CD4-positive, alpha-beta T cell treated with Interleukin-12 subunit alpha and Interleukin-12 subunit beta, for 1 hour (primary cell): ENCODE results near the gene ERFE.

Source experiments
- DNase-seq: peaks from one replicate; pipeline ENCODE4 v3.0.0-alpha.2; 2020

Gene ERFE

GRCh38 chr2:238157506-238158017 is 1.2 kb upstream of the ERFE start:
- no peak for DNase-seq

- no peak for DNase-seq
Measured at GRCh38 chr2:238158018-238158508, 707 bp upstream of the ERFE start.

- no peak for DNase-seq
Measured at GRCh38 chr2:238159071-238159539, 335 bp downstream of the ERFE start.

GRCh38 chr2:238159661-238160205 is 963 bp downstream of the ERFE start:
- no peak for DNase-seq

GRCh38 chr2:238160206-238161129 is 1.7 kb downstream of the ERFE start:
- no peak for DNase-seq

- DNase-seq, result no peak
Measured at GRCh38 chr2:238161291-238162051, 2.7 kb downstream of the ERFE start.

- DNase-seq, result no peak
Measured at GRCh38 chr2:238162251-238162845, 3.6 kb downstream of the ERFE start.

GRCh38 chr2:238162846-238163441 is 4.2 kb downstream of the ERFE start:
- DNase-seq, result no peak

GRCh38 chr2:238163481-238164198 is 4.9 kb downstream of the ERFE start:
- no peak for DNase-seq

- no peak for DNase-seq
Measured at GRCh38 chr2:238164906-238165287, 6.1 kb downstream of the ERFE start.

- no peak for DNase-seq
Measured at GRCh38 chr2:238165288-238165921, 6.6 kb downstream of the ERFE start.

GRCh38 chr2:238166391-238167343 is 7.9 kb downstream of the ERFE start:
- no peak for DNase-seq

- DNase-seq, result no peak
Measured at GRCh38 chr2:238167344-238167715, 8.6 kb downstream of the ERFE start.

- DNase-seq, result no peak
Measured at GRCh38 chr2:238167761-238168160, 9.0 kb downstream of the ERFE start.

- no peak for DNase-seq
Measured at GRCh38 chr2:238168196-238169047, 9.7 kb downstream of the ERFE start.

- no peak for DNase-seq
Measured at GRCh38 chr2:238169048-238169707, 10.4 kb downstream of the ERFE start.

GRCh38 chr2:238169708-238170251 is 11.0 kb downstream of the ERFE start:
- no peak for DNase-seq
